HEK293 (cell line): ENCODE data around the gene CREBBP.

Experiments used
- ZBTB7A ChIP-seq: fragments of 450-650 bp; formaldehyde crosslinking; IDR thresholded peaks from 2 replicates; pipeline ENCODE4 v1.5.1; 2016; ENCODE audit warnings: low read depth, missing biosample characterization, missing genetic modification characterization
- ZNF146 ChIP-seq: fragments of 450-650 bp; formaldehyde crosslinking; IDR thresholded peaks from 2 replicates; pipeline ENCODE4 v1.5.1; 2016; ENCODE audit warnings: missing biosample characterization, missing genetic modification characterization
- TF ChIP-seq, protein P1 (sequence below): fragments of 450-650 bp; formaldehyde crosslinking; IDR thresholded peaks from 2 replicates; pipeline ENCODE4 v1.5.1; 2016; ENCODE audit warnings: missing biosample characterization, missing genetic modification characterization, borderline replicate concordance
- TF ChIP-seq, protein P2 (sequence below): fragments of 450-650 bp; formaldehyde crosslinking; IDR thresholded peaks from 2 replicates; pipeline ENCODE4 v1.5.1; 2016; ENCODE audit warnings: missing biosample characterization, missing genetic modification characterization
- TF ChIP-seq, protein P3 (sequence below): fragments of 450-650 bp; formaldehyde crosslinking; IDR thresholded peaks from 2 replicates; pipeline ENCODE4 v1.5.1; 2016; ENCODE audit warnings: missing biosample characterization, missing genetic modification characterization
- TF ChIP-seq, protein P4 (sequence below): fragments of 450-650 bp; formaldehyde crosslinking; IDR thresholded peaks from 2 replicates; pipeline ENCODE4 v1.5.1; 2016; ENCODE audit warnings: missing biosample characterization, missing genetic modification characterization

DNA sequence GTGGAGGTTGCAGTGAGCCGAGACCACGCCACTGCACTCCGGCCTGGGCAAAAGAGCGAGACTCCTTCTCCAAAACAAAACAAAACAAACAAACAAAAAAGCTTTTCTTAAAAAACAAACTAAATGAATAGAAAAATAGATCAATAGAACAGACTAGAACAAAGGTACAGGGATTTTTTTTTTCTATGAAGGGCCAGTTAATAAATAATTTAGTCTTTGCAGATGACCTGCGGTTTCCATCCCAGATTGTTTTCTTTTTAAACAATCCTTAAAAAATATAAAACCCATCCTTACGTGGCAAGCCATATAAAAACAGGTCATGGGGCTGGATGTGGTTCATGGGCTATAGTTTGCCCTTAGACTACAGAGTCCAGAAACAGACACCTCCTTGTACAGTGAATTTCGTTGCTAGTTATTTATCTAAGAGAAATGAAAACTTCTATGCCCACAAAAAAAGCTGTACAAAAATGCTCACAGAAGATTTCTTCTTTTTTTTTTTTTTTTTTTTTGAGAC is 45.4 kb downstream of the CREBBP start:
- TF ChIP-seq ZBTB7A (tag by site-specific recombination) (no peak), ZNF146 (no peak)
- TF ChIP-seq, protein P1, sequence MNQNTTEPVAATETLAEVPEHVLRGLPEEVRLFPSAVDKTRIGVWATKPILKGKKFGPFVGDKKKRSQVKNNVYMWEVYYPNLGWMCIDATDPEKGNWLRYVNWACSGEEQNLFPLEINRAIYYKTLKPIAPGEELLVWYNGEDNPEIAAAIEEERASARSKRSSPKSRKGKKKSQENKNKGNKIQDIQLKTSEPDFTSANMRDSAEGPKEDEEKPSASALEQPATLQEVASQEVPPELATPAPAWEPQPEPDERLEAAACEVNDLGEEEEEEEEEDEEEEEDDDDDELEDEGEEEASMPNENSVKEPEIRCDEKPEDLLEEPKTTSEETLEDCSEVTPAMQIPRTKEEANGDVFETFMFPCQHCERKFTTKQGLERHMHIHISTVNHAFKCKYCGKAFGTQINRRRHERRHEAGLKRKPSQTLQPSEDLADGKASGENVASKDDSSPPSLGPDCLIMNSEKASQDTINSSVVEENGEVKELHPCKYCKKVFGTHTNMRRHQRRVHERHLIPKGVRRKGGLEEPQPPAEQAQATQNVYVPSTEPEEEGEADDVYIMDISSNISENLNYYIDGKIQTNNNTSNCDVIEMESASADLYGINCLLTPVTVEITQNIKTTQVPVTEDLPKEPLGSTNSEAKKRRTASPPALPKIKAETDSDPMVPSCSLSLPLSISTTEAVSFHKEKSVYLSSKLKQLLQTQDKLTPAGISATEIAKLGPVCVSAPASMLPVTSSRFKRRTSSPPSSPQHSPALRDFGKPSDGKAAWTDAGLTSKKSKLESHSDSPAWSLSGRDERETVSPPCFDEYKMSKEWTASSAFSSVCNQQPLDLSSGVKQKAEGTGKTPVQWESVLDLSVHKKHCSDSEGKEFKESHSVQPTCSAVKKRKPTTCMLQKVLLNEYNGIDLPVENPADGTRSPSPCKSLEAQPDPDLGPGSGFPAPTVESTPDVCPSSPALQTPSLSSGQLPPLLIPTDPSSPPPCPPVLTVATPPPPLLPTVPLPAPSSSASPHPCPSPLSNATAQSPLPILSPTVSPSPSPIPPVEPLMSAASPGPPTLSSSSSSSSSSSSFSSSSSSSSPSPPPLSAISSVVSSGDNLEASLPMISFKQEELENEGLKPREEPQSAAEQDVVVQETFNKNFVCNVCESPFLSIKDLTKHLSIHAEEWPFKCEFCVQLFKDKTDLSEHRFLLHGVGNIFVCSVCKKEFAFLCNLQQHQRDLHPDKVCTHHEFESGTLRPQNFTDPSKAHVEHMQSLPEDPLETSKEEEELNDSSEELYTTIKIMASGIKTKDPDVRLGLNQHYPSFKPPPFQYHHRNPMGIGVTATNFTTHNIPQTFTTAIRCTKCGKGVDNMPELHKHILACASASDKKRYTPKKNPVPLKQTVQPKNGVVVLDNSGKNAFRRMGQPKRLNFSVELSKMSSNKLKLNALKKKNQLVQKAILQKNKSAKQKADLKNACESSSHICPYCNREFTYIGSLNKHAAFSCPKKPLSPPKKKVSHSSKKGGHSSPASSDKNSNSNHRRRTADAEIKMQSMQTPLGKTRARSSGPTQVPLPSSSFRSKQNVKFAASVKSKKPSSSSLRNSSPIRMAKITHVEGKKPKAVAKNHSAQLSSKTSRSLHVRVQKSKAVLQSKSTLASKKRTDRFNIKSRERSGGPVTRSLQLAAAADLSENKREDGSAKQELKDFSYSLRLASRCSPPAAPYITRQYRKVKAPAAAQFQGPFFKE (tag by site-specific recombination): no peak
- TF ChIP-seq, protein P2, sequence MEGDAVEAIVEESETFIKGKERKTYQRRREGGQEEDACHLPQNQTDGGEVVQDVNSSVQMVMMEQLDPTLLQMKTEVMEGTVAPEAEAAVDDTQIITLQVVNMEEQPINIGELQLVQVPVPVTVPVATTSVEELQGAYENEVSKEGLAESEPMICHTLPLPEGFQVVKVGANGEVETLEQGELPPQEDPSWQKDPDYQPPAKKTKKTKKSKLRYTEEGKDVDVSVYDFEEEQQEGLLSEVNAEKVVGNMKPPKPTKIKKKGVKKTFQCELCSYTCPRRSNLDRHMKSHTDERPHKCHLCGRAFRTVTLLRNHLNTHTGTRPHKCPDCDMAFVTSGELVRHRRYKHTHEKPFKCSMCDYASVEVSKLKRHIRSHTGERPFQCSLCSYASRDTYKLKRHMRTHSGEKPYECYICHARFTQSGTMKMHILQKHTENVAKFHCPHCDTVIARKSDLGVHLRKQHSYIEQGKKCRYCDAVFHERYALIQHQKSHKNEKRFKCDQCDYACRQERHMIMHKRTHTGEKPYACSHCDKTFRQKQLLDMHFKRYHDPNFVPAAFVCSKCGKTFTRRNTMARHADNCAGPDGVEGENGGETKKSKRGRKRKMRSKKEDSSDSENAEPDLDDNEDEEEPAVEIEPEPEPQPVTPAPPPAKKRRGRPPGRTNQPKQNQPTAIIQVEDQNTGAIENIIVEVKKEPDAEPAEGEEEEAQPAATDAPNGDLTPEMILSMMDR (tag by site-specific recombination): no peak
- TF ChIP-seq, protein P3, sequence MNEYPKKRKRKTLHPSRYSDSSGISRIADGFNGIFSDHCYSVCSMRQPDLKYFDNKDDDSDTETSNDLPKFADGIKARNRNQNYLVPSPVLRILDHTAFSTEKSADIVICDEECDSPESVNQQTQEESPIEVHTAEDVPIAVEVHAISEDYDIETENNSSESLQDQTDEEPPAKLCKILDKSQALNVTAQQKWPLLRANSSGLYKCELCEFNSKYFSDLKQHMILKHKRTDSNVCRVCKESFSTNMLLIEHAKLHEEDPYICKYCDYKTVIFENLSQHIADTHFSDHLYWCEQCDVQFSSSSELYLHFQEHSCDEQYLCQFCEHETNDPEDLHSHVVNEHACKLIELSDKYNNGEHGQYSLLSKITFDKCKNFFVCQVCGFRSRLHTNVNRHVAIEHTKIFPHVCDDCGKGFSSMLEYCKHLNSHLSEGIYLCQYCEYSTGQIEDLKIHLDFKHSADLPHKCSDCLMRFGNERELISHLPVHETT (tag by site-specific recombination): no peak
- TF ChIP-seq, protein P4, sequence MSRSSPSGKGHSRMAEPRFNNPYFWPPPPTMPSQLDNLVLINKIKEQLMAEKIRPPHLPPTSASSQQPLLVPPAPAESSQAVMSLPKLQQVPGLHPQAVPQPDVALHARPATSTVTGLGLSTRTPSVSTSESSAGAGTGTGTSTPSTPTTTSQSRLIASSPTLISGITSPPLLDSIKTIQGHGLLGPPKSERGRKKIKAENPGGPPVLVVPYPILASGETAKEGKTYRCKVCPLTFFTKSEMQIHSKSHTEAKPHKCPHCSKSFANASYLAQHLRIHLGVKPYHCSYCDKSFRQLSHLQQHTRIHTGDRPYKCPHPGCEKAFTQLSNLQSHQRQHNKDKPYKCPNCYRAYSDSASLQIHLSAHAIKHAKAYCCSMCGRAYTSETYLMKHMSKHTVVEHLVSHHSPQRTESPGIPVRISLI (tag by site-specific recombination): no peak
